HepG2 (cell line): ENCODE results near the gene RAD50. TPM values are rescaled to one million over a fixed set of nuclear protein-coding genes. Genes with fewer than 3 reads are reported as not detected.
A peak's percentile ranks its signal among the peaks of the same experiment; 100 is the strongest.

ENCODE experiments used
- ATAC-seq: fragments of 200-7000 bp; cut with Tn5 transposase; 3 replicates; pipeline ENCODE4 v1.9.1; 2020; ENCODE audit warnings: mild to moderate bottlenecking, moderate library complexity
- BruUV-seq: library from RNA; stranded (reverse); fragments of 400-500 nt; replicated peaks from 2 replicates; lab custom pipeline; 2021; lab: Mats Ljungman, UMichigan
- CTCF ChIA-PET: fragments of 300-600 bp; formaldehyde crosslinking; extraction: SDS; loops from one replicate; lab custom pipeline; 2021; ENCODE audit warnings: low total read pairs, inconsistent platforms, low intra/inter-chr PET ratio; lab: Yijun Ruan, JAX
- POLR2A ChIA-PET: fragments of 350-600 bp; sonication (Branson Sonifier 250); formaldehyde crosslinking; loops from one replicate; lab custom pipeline; 2020; ENCODE audit warnings: antibody characterized with exemption, inconsistent platforms; lab: Yijun Ruan, JAX
- DNase-seq: peaks from one replicate; pipeline ENCODE4 v3.0.0-alpha.2; 2015; ENCODE audit warnings: low spot score
- FAIRE-seq: peaks from 3 replicates; lab custom pipeline; 2011; peaks lifted over from hg19 to GRCh38; lab: Jason Lieb, UNC
- H2AFZ ChIP-seq: one replicate; pipeline ENCODE4 v1.6.1; 2011; ENCODE audit warnings: low read length, inconsistent platforms
- H3K27ac ChIP-seq: fragments of 300-600 bp; 3 replicates; pipeline ENCODE4 v1.8.0; 2011; ENCODE audit warnings: mixed run types, mild to moderate bottlenecking, mixed read lengths, low read length, inconsistent platforms; ENCODE audit not compliant: insufficient read depth; ENCODE audit errors: extremely low read length
- H3K27me3 ChIP-seq, 2 experiments: fragments of 200-600 bp in 1 of 2; 2 replicates in 1 of 2; 3 replicates in 1 of 2; pipeline versions ENCODE4 v1.6.0 to v1.8.0; 2011; ENCODE audit warnings: low read length in 2 of 2, mild to moderate bottlenecking in 2 of 2, moderate library complexity in 2 of 2, inconsistent platforms in 1 of 2; ENCODE audit not compliant: insufficient read depth in 2 of 2, control insufficient read depth in 1 of 2
- H3K36me3 ChIP-seq, 2 experiments: fragments of 200-600 bp in 1 of 2; replicated peaks in 1 of 2; 2 replicates in 1 of 2; 3 replicates in 1 of 2; pipeline versions ENCODE4 v1.5.1 to v1.8.0; 2011; ENCODE audit warnings: low read length in 2 of 2, inconsistent platforms in 1 of 2; ENCODE audit not compliant: insufficient read depth in 2 of 2, control insufficient read depth in 1 of 2
- H3K4me1 ChIP-seq: 2 replicates; pipeline ENCODE4 v1.5.1; 2012; ENCODE audit warnings: low read length, inconsistent platforms; ENCODE audit not compliant: insufficient read depth
- H3K4me2 ChIP-seq: 2 replicates; pipeline ENCODE4 v1.6.0; 2011; ENCODE audit warnings: low read depth, low read length, inconsistent platforms
- H3K4me3 ChIP-seq, 3 experiments: fragments of 200-600 bp in 1 of 3; sonication (generic), shearing (Covaris generic) in 1 of 3; replicated peaks in 1 of 3; 2 replicates each; pipeline ENCODE4 v1.5.1; 2011 to 2016; ENCODE audit warnings: low read length in 3 of 3, inconsistent platforms in 2 of 3, low read depth in 2 of 3, mild to moderate bottlenecking in 2 of 3, control low read depth in 1 of 3, mixed read lengths in 1 of 3; ENCODE audit not compliant: insufficient read depth in 1 of 3
- H3K79me2 ChIP-seq: one replicate; pipeline ENCODE4 v1.6.1; 2011; ENCODE audit warnings: low read length, inconsistent platforms; ENCODE audit not compliant: insufficient read depth
- H3K9ac ChIP-seq: 2 replicates; pipeline ENCODE4 v1.6.0; 2011; ENCODE audit warnings: mild to moderate bottlenecking, low read depth, low read length, inconsistent platforms; ENCODE audit not compliant: insufficient read depth
- H3K9me3 ChIP-seq: 2 replicates; pipeline ENCODE4 v1.5.1; 2012; ENCODE audit warnings: mild to moderate bottlenecking, low read length
- H4K20me1 ChIP-seq: 2 replicates; pipeline ENCODE4 v1.6.0; 2011; ENCODE audit warnings: inconsistent platforms, mild to moderate bottlenecking, low read length, moderate library complexity; ENCODE audit not compliant: insufficient read depth
- FOXC1 ChIP-seq: sonication (generic); formaldehyde crosslinking; IDR thresholded peaks from 2 replicates; pipeline ENCODE4 v1.8.0; 2022; ENCODE audit warnings: mild to moderate bottlenecking, missing genetic modification reagents, borderline replicate concordance
- GABPA ChIP-seq, 2 experiments: IDR thresholded peaks; 2 replicates each; pipeline ENCODE4 v1.6.1; 2011 to 2016; ENCODE audit warnings: low read depth in 2 of 2, low read length in 1 of 2, missing biosample characterization in 1 of 2, missing genetic modification characterization in 1 of 2
- KMT2A ChIP-seq: sonication (generic); formaldehyde crosslinking; IDR thresholded peaks from 2 replicates; pipeline ENCODE4 v1.4.0; 2020; ENCODE audit warnings: missing genetic modification reagents
- ZBTB21 ChIP-seq: sonication (generic); formaldehyde crosslinking; IDR thresholded peaks from 2 replicates; pipeline ENCODE4 v1.4.0; 2020; ENCODE audit warnings: missing genetic modification reagents
- ZNF274 ChIP-seq: sonication (generic); formaldehyde crosslinking; IDR thresholded peaks from 2 replicates; pipeline ENCODE4 v1.5.1; 2020; ENCODE audit warnings: mild to moderate bottlenecking, missing genetic modification reagents
- ZNF432 ChIP-seq: sonication (generic); formaldehyde crosslinking; IDR thresholded peaks from 2 replicates; pipeline ENCODE4 v1.5.0; 2020; ENCODE audit warnings: missing genetic modification reagents, mild to moderate bottlenecking, borderline replicate concordance
- ZNF629 ChIP-seq: sonication (generic); formaldehyde crosslinking; conservative IDR thresholded peaks from 2 replicates; pipeline ENCODE4 v1.5.0; 2020; ENCODE audit warnings: missing genetic modification reagents
- ZNF652 ChIP-seq: IDR thresholded peaks from 2 replicates; pipeline ENCODE4 v1.6.1; 2016; ENCODE audit warnings: low read depth, borderline replicate concordance
- ZSCAN22 ChIP-seq: sonication (generic); formaldehyde crosslinking; IDR thresholded peaks from 2 replicates; pipeline ENCODE4 v1.4.0; 2020; ENCODE audit warnings: mild to moderate bottlenecking, missing genetic modification reagents
- ZSCAN25 ChIP-seq: sonication (generic); formaldehyde crosslinking; IDR thresholded peaks from 2 replicates; pipeline ENCODE4 v1.8.0; 2022; ENCODE audit warnings: mild to moderate bottlenecking, missing genetic modification reagents
- WGBS: methylation state at CpG from one replicate; pipeline ENCODE4 v1.1.6; 2017; ENCODE audit warnings: low lambda C conversion rate; 5-methylcytosine and 5-hydroxymethylcytosine counted together
- in situ Hi-C: cut with HindIII; loops from 2 replicates; pipeline ENCODE4 v1.10.0; 2017; ENCODE audit warnings: low pct_unique_long_range_greater_than_20kb; ENCODE audit not compliant: extremely low pct_ligation_motif_present
- intact Hi-C: fragments of 100-400 bp; cut with micrococcal nuclease; formaldehyde crosslinking; loops from one replicate; pipeline ENCODE4 v1.10.0; 2022; ENCODE audit not compliant: unreplicated experiment
- polyA plus RNA-seq, 8 experiments: library from polyadenylated mRNA; depleted of rRNA in 3 of 8; stranded (reverse) in 7 of 8; unstranded in 1 of 8; fragments of >200 nt; fragmentation: Illumina TruSeq in 4 of 8; extraction: Trizol in 4 of 8; gene quantifications; 2 replicates each; pipeline versions ENCODE4 v1.2.1 to v1.2.3, GENCODE V29; 2011 to 2016; ENCODE audit warnings: low read depth in 4 of 8, missing spikeins in 1 of 8, mixed read lengths in 1 of 8; ENCODE audit not compliant: insufficient read depth in 1 of 8
- total RNA-seq, 5 experiments: library from RNA; depleted of rRNA; stranded (reverse); fragments of >200 nt; fragmentation: Illumina TruSeq; extraction: Trizol; gene quantifications; 2 replicates each; pipeline ENCODE4 v1.2.3, GENCODE V29; 2016; ENCODE audit warnings: low read depth in 1 of 5
- TF ChIP-seq, protein P1 (sequence below): sonication (generic); formaldehyde crosslinking; conservative IDR thresholded peaks from 2 replicates; pipeline ENCODE4 v1.8.1; 2023; ENCODE audit warnings: missing genetic modification reagents
- TF ChIP-seq, protein P2 (sequence below): sonication (generic); formaldehyde crosslinking; IDR thresholded peaks from 2 replicates; pipeline ENCODE4 v1.8.0; 2022; ENCODE audit warnings: mild to moderate bottlenecking, missing genetic modification reagents, moderate library complexity
- TF ChIP-seq, protein P3 (sequence below): IDR thresholded peaks from 2 replicates; pipeline ENCODE4 v1.6.1; 2012; ENCODE audit warnings: low read length, improper control_type of control experiment

The RAD50 gene
- total and polyA plus RNA-seq, 2 of the 13 experiments (the other 11 are each of a cell fraction or from before 2014, with no cell fraction given): 19.2 to 23.4 TPM

DNA sequence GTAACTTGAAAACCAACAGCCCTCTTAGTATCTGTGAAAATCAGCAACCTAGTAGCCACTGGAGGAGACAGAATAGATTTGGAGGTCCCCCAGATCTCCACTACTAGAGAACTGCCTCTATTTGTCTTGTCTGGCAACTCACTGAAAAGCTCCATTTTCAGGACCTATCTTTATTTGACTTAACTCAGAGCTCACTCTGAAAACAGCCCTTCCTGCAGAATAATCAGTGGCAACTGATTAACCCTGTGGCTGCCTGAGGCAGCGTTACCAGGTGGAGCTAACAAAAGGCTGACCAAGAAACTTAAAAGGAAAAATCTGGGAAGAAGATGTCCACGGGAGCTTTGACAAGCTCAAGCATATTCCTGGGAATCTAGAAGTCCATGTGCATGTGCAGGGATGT lies 90.7 kb downstream of the RAD50 start:
- CTCF ChIA-PET: no interaction called here
- Histone ChIP-seq H2AFZ (no peak overlapping the region), H3K4me3 (no peak overlapping the region; a peak in 1 of 6 replicates), H3K27ac (no peak overlapping the region), H3K4me2 (peak overlapping the region; percentile 4; the same call in 1 of the 2 replicates), H3K27me3 (no peaks in the 10 kb centered on the region), H3K36me3 (peaks cover 3 to 7% of the 10 kb centered on the region in 2 experiments), H4K20me1 (no peaks in the 10 kb centered on the region), H3K9ac (no peak overlapping the region), H3K9me3 (peaks cover 10% of the 10 kb centered on the region; the same call in 1 of the 2 replicates), H3K79me2 (no peaks in the 10 kb centered on the region), H3K4me1 (peaks cover 18% of the 10 kb centered on the region)
- FAIRE-seq: no peak
- intact Hi-C loops (no loop called here), in situ Hi-C loops (no loop called here)
- WGBS: 0% methylated on average over 2 of the region's 2 CpGs
- ATAC-seq: peak; percentile 68
- no TSS peak for BruUV-seq
- POLR2A ChIA-PET: no interaction called here
- no peak for DNase-seq
- TF ChIP-seq GABPA (IDR thresholded peaks at IDR 0.05; ENCODE audit: low read depth, low read length) (no peak), GABPA (CRISPR knock-in tag; IDR thresholded peaks at IDR 0.05; ENCODE audit: low read depth) (no peak), ZSCAN25 (CRISPR knock-in tag) (no peak), ZNF629 (peak; percentile 63), ZNF432 (CRISPR knock-in tag) (peak; percentile 99), ZNF652 (CRISPR knock-in tag) (peak; percentile 94)
- TF ChIP-seq, protein P1, sequence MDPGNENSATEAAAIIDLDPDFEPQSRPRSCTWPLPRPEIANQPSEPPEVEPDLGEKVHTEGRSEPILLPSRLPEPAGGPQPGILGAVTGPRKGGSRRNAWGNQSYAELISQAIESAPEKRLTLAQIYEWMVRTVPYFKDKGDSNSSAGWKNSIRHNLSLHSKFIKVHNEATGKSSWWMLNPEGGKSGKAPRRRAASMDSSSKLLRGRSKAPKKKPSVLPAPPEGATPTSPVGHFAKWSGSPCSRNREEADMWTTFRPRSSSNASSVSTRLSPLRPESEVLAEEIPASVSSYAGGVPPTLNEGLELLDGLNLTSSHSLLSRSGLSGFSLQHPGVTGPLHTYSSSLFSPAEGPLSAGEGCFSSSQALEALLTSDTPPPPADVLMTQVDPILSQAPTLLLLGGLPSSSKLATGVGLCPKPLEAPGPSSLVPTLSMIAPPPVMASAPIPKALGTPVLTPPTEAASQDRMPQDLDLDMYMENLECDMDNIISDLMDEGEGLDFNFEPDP (CRISPR knock-in tag): 0 out of 2 replicates have a peak, but pooled peaks have one; percentile 55

DNA sequence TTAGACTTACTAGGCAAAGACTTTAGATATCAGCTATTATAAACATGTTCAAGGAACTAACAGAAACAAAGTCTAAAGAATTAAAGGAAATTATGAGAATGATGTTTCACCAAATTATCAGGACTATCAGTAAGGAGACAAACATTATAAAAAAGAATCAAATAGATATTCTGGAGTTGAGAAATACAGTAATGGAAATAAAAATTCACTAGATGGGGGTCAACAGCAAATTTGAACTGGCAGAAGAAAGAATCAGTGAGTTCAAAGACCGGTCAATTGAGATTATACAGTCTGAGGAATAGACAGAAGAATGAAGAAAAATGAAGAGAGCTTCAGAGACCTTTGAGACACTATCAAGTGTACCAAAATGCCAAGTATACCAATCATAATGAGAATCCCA lies 91.6 kb downstream of the RAD50 start:
- Histone ChIP-seq H3K9me3 (peaks cover 10% of the 10 kb centered on the region; the same call in 1 of the 2 replicates), H3K79me2 (no peaks in the 10 kb centered on the region), H3K27me3 (no peaks in the 10 kb centered on the region), H4K20me1 (no peaks in the 10 kb centered on the region), H3K27ac (no peak overlapping the region), H3K9ac (no peak overlapping the region), H3K4me1 (peaks cover 18% of the 10 kb centered on the region), H3K4me2 (no peak overlapping the region), H3K36me3 (peaks cover 0 to under 1% of the 10 kb centered on the region in 2 experiments; a peak in 2 of 5 replicates), H2AFZ (no peak overlapping the region), H3K4me3 (no peak overlapping the region)
- CTCF ChIA-PET: no interaction called here
- no peak for DNase-seq
- no peak for ATAC-seq
- in situ Hi-C loops (no loop called here), intact Hi-C loops (no loop called here)
- POLR2A ChIA-PET: no interaction called here
- WGBS: 91% methylated on average over 1 of the region's 1 CpG
- FAIRE-seq: no peak
- no TSS peak for BruUV-seq
- TF ChIP-seq FOXC1 (CRISPR knock-in tag): no peak
- TF ChIP-seq ZSCAN22 (CRISPR knock-in tag): no peak
- TF ChIP-seq, protein P2, sequence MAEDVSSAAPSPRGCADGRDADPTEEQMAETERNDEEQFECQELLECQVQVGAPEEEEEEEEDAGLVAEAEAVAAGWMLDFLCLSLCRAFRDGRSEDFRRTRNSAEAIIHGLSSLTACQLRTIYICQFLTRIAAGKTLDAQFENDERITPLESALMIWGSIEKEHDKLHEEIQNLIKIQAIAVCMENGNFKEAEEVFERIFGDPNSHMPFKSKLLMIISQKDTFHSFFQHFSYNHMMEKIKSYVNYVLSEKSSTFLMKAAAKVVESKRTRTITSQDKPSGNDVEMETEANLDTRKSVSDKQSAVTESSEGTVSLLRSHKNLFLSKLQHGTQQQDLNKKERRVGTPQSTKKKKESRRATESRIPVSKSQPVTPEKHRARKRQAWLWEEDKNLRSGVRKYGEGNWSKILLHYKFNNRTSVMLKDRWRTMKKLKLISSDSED (CRISPR knock-in tag): no peak
- TF ChIP-seq ZBTB21 (CRISPR knock-in tag): no peak
- TF ChIP-seq, protein P3, sequence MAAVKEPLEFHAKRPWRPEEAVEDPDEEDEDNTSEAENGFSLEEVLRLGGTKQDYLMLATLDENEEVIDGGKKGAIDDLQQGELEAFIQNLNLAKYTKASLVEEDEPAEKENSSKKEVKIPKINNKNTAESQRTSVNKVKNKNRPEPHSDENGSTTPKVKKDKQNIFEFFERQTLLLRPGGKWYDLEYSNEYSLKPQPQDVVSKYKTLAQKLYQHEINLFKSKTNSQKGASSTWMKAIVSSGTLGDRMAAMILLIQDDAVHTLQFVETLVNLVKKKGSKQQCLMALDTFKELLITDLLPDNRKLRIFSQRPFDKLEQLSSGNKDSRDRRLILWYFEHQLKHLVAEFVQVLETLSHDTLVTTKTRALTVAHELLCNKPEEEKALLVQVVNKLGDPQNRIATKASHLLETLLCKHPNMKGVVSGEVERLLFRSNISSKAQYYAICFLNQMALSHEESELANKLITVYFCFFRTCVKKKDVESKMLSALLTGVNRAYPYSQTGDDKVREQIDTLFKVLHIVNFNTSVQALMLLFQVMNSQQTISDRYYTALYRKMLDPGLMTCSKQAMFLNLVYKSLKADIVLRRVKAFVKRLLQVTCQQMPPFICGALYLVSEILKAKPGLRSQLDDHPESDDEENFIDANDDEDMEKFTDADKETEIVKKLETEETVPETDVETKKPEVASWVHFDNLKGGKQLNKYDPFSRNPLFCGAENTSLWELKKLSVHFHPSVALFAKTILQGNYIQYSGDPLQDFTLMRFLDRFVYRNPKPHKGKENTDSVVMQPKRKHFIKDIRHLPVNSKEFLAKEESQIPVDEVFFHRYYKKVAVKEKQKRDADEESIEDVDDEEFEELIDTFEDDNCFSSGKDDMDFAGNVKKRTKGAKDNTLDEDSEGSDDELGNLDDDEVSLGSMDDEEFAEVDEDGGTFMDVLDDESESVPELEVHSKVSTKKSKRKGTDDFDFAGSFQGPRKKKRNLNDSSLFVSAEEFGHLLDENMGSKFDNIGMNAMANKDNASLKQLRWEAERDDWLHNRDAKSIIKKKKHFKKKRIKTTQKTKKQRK: no peak
- no peak for TF ChIP-seq ZNF274 (CRISPR knock-in tag)
- TF ChIP-seq KMT2A (CRISPR knock-in tag): no peak
